ENCODE measurements around the gene INSR.
A peak's percentile ranks its signal among the peaks of the same experiment; 100 is the strongest.
"Not testable (repeated sequence)": the region's sequence is repeated elsewhere in the genome, so short reads cannot be mapped to it uniquely, and the experiment has no call there.

The INSR gene

DNA sequence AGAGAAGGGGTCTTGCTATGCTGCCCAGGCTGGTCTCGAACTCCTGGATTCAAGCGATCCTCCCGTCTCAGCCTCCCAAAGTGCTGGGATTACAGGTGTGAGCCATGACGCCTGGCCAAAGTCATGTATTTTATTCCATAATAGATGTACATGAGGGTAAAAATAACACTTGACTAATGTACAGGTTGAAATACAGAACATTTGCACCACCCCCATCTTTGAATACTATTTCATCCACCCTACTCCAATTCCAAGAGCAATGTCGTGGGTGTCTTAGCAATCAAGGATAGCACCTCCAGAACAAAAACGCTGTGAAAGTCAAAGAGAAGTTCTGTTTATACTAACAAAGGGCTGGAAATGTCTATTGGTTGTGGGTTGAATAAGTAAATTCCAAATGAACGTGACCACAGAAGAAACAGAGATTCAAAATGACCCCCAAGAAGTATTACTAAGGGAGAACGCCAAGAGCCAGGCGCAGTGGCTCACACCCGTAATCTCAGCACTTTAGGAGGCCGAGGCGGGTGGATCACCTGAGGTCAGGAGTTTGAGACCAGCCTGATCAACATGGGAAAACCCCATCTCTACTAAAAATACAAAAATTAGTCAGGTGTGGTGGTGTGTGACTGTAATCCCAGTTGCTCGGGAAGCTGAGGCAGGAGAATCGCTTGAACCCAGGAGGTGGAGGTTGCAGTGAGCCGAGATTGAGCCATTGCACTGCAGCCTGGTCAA is 84.5 kb downstream of the INSR start:
- H3K4me1 Mint-ChIP-seq (ENCODE audit: low read depth), result peaks cover 40% of the 10 kb centered on the region
- H3K27ac Mint-ChIP-seq; DNase-seq; H3K36me3 Mint-ChIP-seq (ENCODE audit: low read depth); H3K27me3 Mint-ChIP-seq; H3K4me3 Mint-ChIP-seq; H3K9me3 Mint-ChIP-seq: not testable (repeated sequence)

DNA sequence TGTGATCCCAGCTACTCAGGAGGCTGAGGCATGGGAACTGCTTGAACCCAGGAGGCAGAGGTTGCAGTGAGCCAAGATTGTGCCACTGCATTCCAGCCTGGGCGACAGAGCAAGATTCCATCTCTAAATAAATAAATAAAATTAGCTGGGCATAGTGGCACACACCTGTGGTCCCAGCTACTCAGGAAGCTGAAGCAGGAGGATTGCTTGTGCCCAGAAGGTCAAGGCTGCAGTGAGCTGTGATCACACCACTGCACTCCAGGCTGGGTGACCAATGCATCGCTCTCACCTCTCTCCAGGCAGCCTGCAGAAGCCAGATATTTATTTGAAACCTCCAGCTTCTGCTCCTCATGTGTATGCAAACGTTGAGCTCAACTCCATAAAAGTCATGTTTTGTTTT is 85.2 kb downstream of the INSR start:
- H3K4me3 Mint-ChIP-seq; H3K27ac Mint-ChIP-seq; DNase-seq; H3K36me3 Mint-ChIP-seq (ENCODE audit: low read depth); H3K9me3 Mint-ChIP-seq; H3K27me3 Mint-ChIP-seq: not testable (repeated sequence)
- peaks cover 34% of the 10 kb centered on the region for H3K4me1 Mint-ChIP-seq (ENCODE audit: low read depth)

DNA sequence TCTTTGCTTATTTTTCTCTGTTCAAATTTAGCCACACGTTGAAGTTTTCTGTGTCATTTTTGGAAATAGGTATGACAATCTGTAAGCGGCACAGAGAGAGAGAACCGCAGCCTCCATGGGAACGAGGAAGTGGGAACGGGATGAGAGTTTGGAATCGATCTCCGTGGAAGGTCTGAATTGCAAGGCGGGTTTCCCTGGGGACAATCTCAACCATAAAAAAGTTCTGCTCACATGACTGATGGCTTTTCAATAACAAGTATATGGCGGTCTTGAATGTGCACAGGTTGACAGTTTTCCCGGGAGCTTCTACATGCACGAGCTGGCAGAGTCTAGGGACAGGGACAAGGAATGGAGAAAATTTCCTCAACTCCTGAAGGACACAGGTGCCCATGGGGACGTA is 90.9 kb downstream of the INSR start:
- H3K36me3 Mint-ChIP-seq (ENCODE audit: low read depth), result no peaks in the 10 kb centered on the region
- peaks cover 26% of the 10 kb centered on the region for H3K4me1 Mint-ChIP-seq (ENCODE audit: low read depth)
- H3K27me3 Mint-ChIP-seq, result peaks cover 21% of the 10 kb centered on the region
- no peak overlapping the region for H3K4me3 Mint-ChIP-seq
- no peak overlapping the region for H3K27ac Mint-ChIP-seq
- no peak for DNase-seq
- H3K9me3 Mint-ChIP-seq, result no peaks in the 10 kb centered on the region

DNA sequence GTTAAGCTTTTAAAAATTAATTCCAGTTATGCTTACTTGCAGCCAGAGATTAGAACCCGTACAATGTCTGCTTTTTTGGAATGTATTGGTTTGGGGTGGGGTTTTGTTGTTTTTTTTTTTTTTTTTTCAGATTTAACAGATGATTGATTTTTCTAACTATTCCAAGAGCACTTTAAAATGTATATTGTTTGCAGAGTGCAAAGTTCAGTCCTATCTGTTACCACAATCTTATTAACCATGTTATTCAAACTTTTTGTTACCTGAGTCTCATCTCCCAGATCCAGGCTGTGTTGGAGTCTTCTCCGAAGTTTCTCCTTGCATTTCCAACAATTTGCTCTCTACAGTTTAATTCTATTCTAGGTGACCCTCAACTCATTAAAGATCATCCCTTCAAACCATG is 91.3 kb downstream of the INSR start:
- H3K4me3 Mint-ChIP-seq, result no peak overlapping the region

DNA sequence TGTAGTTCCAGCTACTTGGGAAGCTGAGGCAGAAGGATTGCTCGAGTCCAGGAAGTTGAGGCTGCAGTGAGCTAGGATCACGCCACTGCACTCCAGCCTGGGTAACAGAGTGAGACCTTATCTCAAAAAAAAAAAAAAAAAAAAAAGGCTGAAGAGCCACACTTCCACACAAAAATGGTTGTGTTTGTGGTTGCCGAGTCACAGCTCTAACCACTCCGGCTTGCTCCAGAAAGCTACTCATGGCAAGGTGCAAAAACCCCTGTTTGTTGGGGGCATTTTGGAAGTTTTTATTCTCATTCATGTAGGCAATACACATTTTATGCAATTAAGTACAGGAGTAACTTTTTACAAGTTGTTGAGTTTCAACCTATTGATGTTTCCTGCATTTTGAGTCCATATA is 93.5 kb downstream of the INSR start:
- Mint-ChIP-seq H3K4me1 (ENCODE audit: low read depth) (peaks cover 22% of the 10 kb centered on the region), H3K27ac (no peak overlapping the region), H3K27me3 (peaks cover 21% of the 10 kb centered on the region), H3K9me3 (no peaks in the 10 kb centered on the region), H3K36me3 (ENCODE audit: low read depth) (no peaks in the 10 kb centered on the region), H3K4me3 (no peak overlapping the region)
- no peak for DNase-seq

More for the DNA sequence above, 91.3 kb downstream of the INSR start:
- Mint-ChIP-seq H3K27ac (no peak overlapping the region), H3K4me1 (ENCODE audit: low read depth) (peaks cover 22% of the 10 kb centered on the region), H3K36me3 (ENCODE audit: low read depth) (no peaks in the 10 kb centered on the region), H3K9me3 (no peaks in the 10 kb centered on the region), H3K27me3 (peaks cover 21% of the 10 kb centered on the region)
- no peak for DNase-seq

DNA sequence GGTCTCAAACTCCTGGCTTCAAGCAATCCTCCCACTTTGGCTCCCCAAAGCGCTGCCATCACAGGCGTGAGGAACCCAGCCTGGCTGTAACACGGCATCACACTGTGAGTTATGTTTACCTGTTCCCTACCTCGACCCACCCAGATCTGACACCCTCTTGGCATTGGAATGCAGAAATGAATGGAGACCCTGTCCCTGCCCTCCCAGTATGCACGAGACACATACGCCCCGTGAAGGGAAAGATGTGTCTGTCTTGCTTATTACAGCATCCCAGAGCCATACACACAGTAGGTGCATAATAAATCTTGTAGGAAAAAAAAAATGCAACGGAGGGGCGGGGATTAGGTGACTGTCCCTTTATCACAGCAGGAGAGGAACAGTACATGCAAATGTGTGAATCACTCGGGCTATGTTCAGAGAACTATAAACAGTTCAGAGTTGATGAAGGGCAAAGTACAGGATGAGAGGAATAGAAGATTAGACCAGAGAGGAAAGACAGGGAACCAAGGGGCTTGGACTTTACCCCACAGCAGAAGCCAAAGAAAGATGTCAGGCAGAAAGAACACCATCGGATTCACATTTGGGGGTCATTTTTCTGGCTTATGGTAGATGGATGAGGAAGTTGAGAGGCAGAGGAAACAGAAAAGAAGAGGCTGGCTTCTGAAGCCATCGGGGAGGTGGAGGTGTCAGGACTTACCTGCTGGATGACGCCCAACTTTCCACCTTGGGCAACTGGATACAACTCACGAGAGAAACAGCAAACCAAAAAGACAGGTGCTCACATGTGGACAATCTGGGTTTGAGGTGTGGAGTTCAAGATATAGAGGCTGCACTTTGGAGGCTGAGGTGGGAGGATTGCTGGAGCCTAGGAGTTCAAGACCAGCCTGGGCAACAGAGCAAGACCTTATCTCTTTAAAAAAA is 94.3 kb downstream of the INSR start:
- H3K27ac Mint-ChIP-seq, result no peak overlapping the region
- H3K27me3 Mint-ChIP-seq, result peaks cover 22% of the 10 kb centered on the region
- H3K4me1 Mint-ChIP-seq (ENCODE audit: low read depth), result peaks cover 22% of the 10 kb centered on the region
- H3K4me3 Mint-ChIP-seq, result no peak overlapping the region
- no peaks in the 10 kb centered on the region for H3K9me3 Mint-ChIP-seq
- DNase-seq, result no peak
- no peaks in the 10 kb centered on the region for H3K36me3 Mint-ChIP-seq (ENCODE audit: low read depth)

DNA sequence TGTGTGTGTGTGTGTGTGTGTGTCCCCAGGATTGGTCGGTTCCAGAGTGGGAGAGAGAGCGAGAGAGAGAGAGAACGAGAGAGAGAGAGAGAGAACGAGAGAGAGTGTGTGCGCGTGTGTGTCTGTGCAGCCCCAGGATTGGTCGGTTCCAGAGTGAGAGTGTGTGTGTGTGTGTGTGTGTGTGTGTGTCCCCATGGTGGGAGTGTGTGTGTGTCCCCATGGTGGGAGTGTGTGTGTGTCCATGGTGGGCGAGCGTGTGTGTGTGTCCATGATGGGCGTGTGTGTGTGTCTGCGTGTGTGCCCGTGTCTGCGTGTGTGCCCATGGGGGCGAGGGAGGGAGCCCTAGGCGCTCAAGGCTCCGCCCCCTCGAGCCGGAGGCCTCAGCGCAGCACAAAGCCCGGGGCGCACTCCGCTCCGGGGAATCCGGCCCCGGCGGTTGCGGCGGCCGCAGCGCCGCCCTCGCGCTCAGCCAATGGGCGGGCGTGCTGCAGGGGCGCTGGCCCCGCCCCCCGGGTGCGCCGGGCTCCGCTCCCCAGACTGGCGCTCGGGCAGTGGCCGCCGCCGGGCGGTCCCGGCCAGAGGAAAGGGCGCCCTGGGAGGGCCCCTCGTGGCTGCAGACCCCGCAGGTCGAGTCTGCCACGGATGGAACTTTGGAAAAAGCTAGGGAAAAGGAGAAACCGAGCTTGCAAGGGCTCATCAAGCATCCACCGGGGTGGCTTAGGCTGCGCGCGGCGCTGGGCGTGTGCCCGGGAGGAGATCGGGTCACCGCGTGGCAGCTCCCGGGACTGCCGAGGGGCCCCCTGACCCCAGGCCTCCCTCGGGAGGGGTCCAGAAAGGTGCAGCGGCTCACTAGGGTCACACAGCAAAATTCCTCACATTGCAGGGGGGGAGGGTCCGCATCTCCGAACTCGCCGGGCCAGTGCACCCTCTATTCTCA is 96.2 kb downstream of the INSR start:
- peak overlapping the region; percentile 74 for H3K4me3 Mint-ChIP-seq
- no peaks in the 10 kb centered on the region for H3K36me3 Mint-ChIP-seq (ENCODE audit: low read depth)
- peaks cover 30% of the 10 kb centered on the region for H3K27me3 Mint-ChIP-seq
- H3K27ac Mint-ChIP-seq, result peak overlapping the region; percentile 90
- peaks cover 22% of the 10 kb centered on the region for H3K4me1 Mint-ChIP-seq (ENCODE audit: low read depth)
- H3K9me3 Mint-ChIP-seq, result no peaks in the 10 kb centered on the region
- peak; percentile 93 for DNase-seq

DNA sequence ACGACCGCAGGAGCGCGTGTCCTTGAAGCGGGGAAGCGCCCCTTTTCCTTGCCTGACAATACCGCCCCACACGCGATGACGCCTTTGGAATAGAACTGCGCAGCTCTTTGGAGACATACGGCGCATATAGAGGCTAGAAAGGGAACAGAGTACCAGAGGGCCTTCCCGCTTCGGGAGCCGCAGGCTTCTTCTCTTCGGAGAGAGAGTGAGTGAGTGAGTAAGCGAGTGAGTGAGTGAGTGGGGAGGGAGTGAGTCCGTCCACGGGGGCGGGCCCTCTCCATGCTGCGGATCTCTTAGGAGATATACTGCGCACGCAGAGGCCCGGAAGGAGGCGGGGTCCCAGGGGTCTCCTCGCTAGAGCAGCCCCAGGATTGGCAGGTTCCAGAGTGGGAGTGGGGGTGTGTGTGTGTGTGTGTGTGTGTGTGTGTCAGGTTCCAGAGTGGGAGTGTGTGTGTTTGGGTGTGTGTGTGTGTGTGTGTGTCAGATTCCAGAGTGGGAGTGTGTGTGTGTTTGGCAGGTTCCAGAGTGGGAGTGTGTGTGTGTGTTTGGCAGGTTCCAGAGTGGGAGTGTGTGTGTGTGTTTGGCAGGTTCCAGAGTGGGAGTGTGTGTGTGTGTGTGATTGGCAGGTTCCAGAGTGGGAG is 97.0 kb downstream of the INSR start:
- H3K36me3 Mint-ChIP-seq (ENCODE audit: low read depth), result no peaks in the 10 kb centered on the region

DNA sequence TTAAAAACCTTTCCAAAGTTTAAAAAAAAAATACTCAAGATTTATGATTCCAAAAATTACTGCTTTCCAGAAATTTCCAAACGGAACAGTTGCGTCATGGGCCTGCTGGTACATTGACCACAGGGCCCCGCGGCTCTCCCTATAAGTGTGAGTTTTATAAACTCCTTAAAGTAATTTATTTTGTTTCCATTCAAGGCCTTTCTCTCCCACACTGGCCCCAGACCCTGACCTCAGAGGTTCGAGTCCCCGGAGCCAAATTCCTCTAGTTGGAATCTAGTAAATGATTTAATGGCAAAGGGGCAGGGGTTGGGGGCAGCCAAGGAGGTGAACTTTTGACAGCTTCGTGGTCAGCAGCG is 97.5 kb downstream of the INSR start:
- H3K27ac Mint-ChIP-seq, result peak overlapping the region; percentile 90
- peaks cover 34% of the 10 kb centered on the region for H3K4me1 Mint-ChIP-seq (ENCODE audit: low read depth)
- H3K27me3 Mint-ChIP-seq, result peaks cover 33% of the 10 kb centered on the region

More for the DNA sequence above, 97.0 kb downstream of the INSR start:
- Mint-ChIP-seq H3K4me1 (ENCODE audit: low read depth) (peaks cover 29% of the 10 kb centered on the region), H3K9me3 (no peaks in the 10 kb centered on the region), H3K4me3 (peak overlapping the region; percentile 74), H3K27me3 (peaks cover 35% of the 10 kb centered on the region), H3K27ac (peak overlapping the region; percentile 90)
- peak; percentile 91 for DNase-seq

DNA sequence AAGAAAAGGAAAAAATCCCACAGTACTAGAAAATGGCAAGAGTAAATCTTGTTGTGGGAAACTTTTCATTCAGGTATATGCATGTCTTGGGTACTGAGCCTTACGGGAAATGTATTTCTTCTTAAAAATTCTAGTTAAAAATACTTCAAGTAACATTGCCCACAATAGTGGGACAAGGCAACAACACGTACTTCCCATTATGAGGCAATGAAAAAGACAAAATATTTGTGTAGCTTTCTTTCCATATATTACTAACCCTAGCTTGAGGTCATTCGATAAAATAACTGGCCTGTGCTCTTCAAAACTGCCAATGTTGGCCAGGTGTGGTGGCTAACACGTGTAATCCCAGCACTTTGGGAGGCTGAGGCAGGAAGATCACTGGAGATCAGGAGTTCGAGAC is 99.2 kb downstream of the INSR start:
- Mint-ChIP-seq H3K27ac (no peak overlapping the region), H3K27me3 (peaks cover 31% of the 10 kb centered on the region), H3K4me1 (ENCODE audit: low read depth) (peaks cover 38% of the 10 kb centered on the region), H3K9me3 (no peaks in the 10 kb centered on the region), H3K36me3 (ENCODE audit: low read depth) (no peaks in the 10 kb centered on the region), H3K4me3 (no peak overlapping the region)
- DNase-seq, result no peak

More for the DNA sequence above, 97.5 kb downstream of the INSR start:
- no peak for DNase-seq
- H3K9me3 Mint-ChIP-seq, result no peaks in the 10 kb centered on the region
- H3K36me3 Mint-ChIP-seq (ENCODE audit: low read depth), result no peaks in the 10 kb centered on the region
- H3K4me3 Mint-ChIP-seq, result peak overlapping the region; percentile 74

DNA sequence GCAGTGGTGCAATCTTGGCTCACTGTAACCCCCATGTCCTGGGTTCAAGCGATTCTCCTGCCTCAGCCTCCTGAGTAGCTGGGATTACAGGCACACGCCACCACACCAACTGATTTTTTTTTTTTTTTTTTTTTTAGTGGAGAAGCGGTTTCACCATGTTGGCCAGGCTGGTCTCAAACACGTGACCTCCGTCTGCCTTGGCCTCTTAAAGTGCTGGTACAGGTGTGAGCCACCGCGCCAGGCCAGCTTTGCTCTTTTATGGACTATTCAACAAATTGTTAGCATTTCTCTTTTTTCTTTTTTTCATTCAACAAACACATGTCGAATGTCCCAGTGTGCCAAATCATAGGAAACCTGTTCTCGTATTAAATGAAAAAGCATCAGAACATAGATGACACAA is 99.6 kb downstream of the INSR start:
- Mint-ChIP-seq H3K36me3 (ENCODE audit: low read depth) (no peaks in the 10 kb centered on the region), H3K4me3 (no peak overlapping the region), H3K4me1 (ENCODE audit: low read depth) (peaks cover 36% of the 10 kb centered on the region), H3K27ac (no peak overlapping the region), H3K27me3 (peaks cover 26% of the 10 kb centered on the region), H3K9me3 (no peaks in the 10 kb centered on the region)
- DNase-seq, result no peak

DNA sequence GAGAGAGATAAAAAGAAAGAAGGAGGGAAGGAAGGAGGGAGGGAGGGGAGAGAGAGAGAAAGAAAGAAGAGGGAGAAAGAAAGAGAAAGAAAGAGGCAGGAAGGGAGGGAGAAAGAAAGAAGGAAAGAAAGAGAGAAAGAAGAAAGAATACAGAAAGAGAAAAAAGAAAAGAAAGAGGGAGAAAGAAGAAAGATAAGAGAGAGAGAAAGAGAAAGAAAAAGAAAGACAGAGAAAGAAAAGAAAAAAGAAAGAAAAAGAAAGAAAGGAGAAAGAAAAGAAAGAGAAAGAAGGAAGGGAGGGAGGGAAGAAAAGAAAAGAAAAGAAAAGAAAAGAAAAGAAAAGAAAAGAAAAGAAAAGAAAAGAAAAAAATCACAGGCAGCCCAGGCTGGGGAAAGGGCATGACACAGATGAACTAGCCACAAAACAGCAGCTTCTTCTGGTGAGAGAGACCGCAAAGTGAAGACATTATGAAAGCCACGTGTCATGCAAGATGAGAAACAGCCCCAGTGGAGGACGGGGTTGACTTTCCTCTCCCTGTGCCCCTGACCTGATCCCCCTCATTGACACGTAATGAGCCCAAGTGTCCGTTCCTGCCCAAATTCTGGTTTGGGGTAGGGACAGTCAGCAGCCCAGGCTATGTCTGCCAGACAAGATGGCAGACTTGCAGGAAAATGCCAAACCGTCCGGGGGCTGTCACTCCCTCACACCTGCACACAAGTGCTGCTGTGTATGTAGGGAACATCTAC is 102.1 kb downstream of the INSR start:
- H3K27me3 Mint-ChIP-seq, result peaks cover 20% of the 10 kb centered on the region
- H3K27ac Mint-ChIP-seq, result no peak overlapping the region
- peak; percentile 62 for DNase-seq
- H3K9me3 Mint-ChIP-seq, result no peaks in the 10 kb centered on the region
- peak overlapping the region; percentile 12 for H3K4me3 Mint-ChIP-seq
- H3K36me3 Mint-ChIP-seq (ENCODE audit: low read depth), result no peaks in the 10 kb centered on the region
- peaks cover 22% of the 10 kb centered on the region for H3K4me1 Mint-ChIP-seq (ENCODE audit: low read depth)

All from activated T-cell treated with anti-CD3 and anti-CD28 coated beads, Interleukin-2, amount 50 U/mL, for 24 hours (primary cell).